Erythroblast (primary cell): ENCODE results near the gene QPCT.

Experiments
- GATA1 ChIP-seq: IDR thresholded peaks from 2 replicates; pipeline ENCODE4 v1.6.1; 2011; ENCODE audit warnings: low read depth, mild to moderate bottlenecking, control low read depth, low read length, moderate library complexity
- POLR2A ChIP-seq: IDR thresholded peaks from 2 replicates; pipeline ENCODE4 v1.6.1; 2011; ENCODE audit warnings: mild to moderate bottlenecking, low read length

DNA sequence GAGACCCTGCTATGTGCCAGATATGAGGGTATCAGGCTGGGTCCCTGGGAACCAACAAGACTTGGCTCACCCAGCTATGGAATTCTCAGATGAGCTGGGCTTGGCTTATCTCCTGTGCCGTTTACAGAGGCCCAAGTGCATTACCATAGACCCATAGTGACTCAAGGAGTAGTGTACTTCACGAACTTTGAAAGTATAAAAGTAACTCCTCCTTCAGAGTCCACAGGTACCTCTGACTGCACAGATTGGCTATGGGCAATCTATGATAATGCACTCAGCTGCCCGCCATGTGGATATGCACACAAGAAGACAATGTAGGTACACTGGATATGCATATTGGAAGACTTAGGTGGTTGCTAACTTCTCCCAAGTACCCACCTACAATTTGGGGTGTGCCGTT lies 78.4 kb downstream of the QPCT start:
- TF ChIP-seq POLR2A (no peak), GATA1 (no peak)
